Measurements from ENCODE around the gene BMP8A.
A peak's percentile ranks its signal among the peaks of the same experiment; 100 is the strongest.
"Not testable (repeated sequence)": the region's sequence is repeated elsewhere in the genome, so short reads cannot be mapped to it uniquely, and the experiment has no call there.

BMP8A gene, protein sequence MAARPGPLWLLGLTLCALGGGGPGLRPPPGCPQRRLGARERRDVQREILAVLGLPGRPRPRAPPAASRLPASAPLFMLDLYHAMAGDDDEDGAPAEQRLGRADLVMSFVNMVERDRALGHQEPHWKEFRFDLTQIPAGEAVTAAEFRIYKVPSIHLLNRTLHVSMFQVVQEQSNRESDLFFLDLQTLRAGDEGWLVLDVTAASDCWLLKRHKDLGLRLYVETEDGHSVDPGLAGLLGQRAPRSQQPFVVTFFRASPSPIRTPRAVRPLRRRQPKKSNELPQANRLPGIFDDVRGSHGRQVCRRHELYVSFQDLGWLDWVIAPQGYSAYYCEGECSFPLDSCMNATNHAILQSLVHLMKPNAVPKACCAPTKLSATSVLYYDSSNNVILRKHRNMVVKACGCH

DNA sequence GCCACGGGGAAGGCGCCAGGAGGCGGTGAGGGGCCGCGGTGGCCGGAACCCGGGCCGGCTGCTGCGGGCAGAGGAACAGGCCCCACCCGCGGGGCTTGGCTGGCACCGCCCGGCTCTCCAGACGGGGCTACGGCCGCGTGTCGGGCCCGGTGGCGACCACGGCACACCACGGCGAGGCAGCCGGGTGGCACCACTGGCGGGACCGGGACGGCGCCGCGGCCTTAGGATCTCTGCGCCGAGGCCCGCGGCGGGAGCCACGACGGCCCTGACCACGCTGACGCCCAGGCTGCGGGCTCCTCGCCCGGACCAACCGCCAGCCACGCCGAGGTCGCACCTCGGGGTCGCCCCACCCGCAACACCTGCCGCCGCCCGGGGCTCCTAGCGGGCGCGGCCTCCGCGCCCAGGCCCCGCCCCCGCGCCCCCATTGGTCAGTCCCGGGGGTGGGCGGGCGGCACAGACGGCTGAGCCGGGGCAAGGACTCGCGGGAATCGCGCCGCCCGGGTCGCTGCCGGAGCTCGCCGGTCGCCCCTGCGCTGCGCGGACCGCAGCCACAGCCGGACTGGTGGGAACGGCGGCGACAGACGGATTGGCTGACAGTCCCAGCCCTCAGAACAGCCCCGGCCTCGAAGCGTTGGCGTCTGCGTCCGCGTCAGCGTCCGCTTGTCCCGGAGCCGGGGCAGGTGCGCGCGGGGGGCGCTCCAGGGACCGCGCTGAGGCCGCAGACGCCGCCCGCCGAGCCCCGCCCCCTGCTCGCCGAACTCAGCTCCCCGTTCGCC, at the start of gene BMP8A:
Gene BMP8A (plus strand): TSS at position 491 of the 776 bp plus-strand sequence. CDS start 356 bp downstream, outside the sequence.
- DNase-seq: peak; percentile 42

DNA sequence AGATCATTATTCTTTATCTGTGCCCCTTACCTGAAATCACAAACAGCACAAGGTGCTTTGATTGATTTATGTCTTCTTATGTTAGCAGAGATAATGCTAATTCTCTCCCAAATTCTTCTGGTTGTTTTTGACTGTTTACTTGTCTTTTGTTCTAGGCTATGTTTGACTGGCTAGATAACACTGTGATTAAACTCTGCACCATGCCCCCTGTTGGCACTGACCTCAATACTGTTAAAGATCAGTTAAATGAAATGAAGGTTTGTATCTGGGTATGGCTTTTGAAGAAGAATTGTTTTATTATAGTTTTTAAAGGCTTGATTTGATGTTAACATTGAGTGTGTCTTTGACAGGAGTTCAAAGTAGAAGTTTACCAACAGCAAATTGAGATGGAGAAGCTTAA, 49.6 kb upstream of the BMP8A start:
- DNase-seq: no peak

DNA sequence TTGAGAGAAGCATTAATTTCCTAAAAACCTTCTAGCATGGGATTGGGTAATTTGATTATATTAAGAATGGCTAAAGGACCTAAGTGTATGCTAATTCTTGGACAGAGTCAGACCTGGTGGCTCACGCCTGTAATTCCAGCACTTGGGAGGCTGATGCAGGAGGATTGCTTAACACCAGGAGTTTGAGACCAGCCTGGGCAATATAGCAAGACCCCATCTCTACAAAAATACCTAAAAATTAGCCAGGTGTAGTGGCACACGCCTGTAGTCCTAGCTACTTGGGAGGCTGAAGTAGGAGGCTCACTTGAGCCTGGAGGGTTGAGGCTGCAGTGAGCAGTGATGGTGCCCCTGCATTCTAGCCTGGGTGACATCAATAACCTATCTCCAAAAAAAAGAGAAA, 45.9 kb upstream of the BMP8A start:
- DNase-seq: no peak

DNA sequence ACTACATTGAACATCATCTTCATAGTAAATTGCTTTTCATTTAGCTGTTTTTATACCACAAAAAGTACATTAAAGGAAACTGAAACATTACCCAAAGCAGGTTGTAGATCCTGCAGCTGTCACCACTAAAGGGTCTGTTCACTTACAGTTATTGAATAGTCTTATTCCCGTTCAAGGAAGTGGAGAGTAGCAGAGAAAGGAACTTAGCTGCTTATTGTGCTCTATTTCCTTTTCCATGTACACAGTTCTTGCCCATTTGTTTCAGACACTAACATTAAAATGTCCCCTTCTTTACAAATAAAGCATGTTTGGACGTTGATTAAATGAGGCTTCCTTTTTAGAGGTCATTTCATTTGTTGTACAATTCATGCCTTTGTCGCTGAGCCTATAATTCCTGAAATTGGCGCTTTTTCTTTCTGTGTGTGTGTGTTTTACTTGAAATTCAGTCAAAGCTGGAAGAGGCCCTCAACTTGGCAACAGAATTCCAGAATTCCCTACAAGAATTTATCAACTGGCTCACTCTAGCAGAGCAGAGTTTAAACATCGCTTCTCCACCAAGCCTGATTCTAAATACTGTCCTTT, 44.4 kb upstream of the BMP8A start:
- no peak for DNase-seq

DNA sequence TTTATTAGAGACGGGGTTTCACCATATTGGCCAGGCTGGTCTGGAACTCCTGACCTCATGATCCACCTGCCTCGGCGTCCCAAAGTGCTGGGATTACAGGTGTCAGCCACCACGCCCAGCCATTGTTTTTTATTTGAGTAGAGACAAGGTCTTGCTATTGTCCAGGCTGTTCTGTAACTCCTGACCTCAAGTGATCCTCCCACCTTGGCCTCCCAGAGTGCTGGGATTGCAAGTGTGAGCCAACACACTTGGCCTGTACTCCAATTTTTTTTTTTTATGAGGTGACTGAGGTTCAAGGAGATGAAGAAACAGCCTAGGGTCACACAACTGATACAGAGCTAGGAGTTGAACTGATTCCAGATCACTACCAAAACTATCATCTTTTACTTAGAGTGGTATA, 41.4 kb upstream of the BMP8A start:
- not testable (repeated sequence) for DNase-seq

DNA sequence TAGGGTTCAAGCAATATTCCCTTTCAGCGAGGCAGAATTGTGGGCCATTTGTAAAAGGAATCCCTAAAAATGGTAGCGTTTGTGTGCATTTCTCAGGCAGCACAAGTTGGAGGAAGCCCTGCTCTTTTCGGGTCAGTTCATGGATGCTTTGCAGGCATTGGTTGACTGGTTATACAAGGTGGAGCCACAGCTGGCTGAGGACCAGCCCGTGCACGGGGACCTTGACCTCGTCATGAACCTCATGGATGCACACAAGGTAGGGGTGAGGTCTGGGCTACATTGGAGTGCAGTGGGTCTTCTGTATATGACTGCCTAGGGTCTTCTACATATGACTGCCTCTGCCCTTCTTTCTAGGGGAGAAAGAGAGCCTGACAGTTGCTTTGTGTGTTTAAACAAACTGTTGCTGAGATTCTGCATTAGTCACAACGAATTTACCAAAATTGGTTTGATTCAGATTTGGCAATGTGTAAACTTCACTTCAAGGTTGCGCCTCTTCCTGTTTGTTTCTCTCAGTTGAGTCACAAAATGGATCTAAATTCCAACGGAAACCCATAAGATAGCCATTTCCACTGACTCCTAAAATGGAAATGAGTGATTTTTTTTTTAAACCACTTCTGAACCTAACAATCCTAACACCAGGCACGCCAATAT, 40.4 kb upstream of the BMP8A start:
- DNase-seq: no peak

DNA sequence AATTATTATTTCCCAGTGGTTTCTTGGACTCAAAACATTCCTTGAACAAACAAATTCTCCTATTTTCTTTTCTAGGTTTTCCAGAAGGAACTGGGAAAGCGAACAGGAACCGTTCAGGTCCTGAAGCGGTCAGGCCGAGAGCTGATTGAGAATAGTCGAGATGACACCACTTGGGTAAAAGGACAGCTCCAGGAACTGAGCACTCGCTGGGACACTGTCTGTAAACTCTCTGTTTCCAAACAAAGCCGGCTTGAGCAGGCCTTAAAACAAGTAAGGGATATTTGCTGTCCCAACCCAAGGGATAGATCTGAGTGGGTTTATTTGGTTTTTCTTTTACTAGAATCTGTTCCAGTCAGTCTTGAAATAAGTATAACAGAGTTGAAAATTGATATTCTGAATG, 39.4 kb upstream of the BMP8A start:
- DNase-seq: no peak

DNA sequence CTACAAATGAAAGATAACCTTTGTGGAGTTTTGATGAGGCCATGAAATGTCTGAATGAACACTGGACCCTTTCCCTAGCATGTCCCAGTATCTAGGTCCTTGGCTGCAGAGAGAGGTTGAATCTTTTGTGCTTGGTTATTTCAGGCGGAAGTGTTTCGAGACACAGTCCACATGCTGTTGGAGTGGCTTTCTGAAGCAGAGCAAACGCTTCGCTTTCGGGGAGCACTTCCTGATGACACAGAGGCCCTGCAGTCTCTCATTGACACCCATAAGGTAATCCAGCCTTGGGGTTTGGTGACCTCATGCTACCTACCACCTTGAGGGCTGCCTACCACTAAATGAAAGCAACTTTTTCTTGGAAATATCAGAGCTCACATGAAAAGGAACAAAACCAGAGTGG, 38.9 kb upstream of the BMP8A start:
- DNase-seq: no peak

DNA sequence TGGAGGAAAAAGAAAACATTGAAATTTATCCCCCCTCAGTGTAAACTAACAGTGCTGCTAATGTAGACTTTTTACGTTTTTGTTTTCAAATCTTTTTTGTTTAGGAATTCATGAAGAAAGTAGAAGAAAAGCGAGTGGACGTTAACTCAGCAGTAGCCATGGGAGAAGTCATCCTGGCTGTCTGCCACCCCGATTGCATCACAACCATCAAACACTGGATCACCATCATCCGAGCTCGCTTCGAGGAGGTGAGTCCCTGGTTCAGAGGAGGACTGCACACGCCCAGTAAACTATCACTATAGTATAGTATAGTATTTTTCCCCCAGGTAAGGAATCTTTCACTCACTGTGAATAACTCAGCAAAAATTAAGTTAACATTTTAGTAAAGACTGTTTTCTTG, 37.8 kb upstream of the BMP8A start:
- DNase-seq: no peak

DNA sequence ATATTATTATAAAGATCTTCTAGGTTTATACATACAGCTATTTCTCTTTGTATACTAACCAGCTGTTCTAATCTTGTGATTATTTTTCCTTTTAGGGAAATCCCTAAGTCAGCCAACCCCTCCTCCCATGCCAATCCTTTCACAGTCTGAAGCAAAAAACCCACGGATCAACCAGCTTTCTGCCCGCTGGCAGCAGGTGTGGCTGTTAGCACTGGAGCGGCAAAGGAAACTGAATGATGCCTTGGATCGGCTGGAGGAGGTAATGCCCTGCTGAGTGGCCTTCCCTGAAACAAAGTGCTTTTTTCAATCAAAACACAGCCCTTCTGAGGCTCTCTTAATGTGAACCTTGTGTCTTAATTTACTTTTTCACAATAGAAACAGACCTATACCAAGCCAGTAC, 32.4 kb upstream of the BMP8A start:
- DNase-seq: no peak

DNA sequence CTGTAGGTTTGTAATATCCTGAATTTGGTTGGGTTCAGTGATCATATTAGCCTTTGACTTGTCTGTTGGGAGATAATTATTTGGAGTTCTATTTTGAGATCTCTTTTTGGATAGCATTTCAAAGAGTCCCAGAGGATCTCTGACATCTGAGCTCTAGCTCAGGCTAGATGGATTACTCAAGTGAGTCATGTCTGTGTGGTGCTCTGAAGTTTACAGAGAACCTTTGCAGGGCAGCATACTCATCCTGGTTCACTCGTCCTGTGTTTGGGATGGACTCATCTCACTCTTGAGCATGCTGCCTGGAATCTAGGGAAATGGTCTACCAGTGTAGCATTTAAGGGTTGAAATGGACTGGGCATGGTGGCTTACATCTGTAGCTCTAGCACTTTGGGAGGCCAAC, 29.4 kb upstream of the BMP8A start:
- DNase-seq: no peak

DNA sequence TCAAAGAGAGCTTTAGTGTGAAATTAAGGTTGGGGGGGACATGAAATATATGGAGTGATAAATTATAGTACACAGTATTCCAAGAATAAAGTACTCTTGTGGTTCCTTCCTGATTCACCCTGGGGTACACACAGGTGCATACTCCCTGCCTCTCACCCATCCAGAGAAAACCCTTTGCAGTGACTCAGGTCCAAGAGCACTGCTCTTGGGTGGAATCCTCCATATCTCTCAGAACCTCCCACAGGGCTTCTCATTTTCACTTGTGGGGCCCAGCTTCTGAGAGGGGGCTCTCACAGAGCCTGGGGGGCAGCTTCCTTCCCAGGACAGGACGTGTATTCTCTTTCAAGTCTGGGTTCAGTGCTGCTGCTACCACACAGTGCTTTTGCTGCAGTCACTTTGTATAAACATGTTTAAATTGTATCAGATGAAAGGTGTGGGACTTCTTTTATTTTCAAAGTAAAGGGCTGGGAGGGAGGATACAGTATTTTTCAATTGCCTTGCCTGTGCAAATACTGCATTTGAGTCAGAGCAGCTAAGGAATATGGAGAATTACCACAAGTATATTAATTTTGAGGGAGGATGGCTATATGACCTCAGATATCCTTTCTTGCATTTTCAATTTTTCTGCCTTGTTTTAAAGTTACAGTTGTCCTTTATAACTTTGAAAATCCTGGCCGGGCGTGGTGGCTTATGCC, 24.9 kb upstream of the BMP8A start:
- no peak for DNase-seq

DNA sequence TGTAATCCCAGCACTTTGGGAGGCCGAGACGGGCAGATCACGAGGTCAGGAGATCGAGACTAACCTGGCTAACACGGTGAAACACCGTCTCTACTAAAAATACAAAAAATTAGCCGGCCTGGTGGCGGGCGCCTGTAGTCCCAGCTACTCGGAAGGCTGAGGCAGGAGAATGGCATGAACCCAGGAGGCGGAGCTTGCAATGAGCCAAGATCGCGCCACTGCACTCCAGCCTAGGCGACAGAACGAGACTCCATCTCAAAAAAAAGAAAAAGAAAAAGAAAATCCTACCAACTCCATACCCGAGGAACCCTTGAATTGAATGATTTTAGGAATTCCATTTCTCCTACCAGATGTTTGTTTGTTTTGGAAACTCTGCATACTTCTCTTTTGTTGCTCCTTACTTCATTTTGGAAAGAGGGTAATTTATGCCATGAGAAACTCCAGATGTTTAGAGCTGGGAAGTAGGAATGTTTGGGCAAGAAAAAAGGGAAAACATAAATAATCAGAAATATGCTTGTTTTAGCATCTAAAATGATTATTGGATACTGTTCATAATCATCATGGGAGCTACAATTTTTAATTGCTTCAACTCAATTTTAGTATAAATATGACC, 24.2 kb upstream of the BMP8A start:
- not testable (repeated sequence) for DNase-seq

DNA sequence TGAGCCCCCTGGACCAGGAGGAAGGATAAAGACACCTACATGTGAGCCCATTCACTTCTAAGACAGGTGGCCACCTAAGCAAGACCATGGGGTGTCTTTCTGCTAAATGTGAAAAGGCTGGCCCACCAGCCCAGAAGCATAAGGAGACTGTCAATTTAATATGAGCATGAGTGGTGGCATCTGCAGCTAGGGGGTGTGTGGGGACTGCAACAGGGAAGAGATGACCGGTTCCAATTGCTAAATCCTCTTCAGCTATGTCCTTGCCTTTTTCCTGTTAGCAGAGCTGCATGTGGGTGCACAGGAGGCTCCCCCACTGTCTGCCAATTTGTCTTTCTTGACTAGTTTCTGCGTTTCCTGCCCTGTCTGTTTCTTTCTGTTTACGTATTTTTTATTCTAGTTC, 22.3 kb upstream of the BMP8A start:
- DNase-seq: no peak

DNA sequence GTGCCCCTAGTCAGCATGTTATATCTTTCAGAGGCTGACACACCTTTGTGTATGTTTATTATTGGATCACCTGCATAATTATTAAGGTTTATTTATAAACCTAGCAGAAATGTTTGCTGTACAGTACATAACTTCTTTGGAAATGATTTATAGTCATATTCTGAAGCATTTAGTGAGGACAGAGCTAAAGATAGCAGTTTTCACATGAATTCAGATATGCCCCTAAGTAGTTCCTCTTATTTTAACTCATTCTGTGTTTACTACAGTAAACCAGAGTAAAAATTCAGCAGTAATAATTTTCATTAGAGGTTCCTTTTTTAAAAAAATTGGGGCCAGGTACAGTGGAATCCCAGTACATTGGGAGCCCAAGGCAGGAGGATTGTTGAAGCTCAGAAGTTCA, 21.4 kb upstream of the BMP8A start:
- DNase-seq: no peak

DNA sequence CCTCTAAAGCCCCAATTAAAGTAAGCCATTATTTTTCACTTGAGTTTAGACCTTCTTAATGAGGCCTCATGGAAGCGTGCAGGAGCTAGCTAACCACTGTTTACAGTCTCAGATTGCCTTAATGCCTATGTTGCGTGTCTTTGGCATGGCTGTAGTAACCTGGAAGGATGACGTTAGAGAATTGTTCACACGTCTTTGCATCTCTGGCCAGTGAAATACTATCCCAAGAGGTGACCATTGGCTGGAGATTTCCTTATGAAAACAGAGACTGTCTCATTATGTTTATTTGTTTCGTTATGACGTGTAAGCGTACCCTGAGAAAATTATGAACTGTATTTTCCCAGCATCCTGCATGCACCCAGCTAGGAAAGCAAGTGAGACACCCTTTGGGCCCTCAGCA, 18.6 kb upstream of the BMP8A start:
- DNase-seq: no peak

DNA sequence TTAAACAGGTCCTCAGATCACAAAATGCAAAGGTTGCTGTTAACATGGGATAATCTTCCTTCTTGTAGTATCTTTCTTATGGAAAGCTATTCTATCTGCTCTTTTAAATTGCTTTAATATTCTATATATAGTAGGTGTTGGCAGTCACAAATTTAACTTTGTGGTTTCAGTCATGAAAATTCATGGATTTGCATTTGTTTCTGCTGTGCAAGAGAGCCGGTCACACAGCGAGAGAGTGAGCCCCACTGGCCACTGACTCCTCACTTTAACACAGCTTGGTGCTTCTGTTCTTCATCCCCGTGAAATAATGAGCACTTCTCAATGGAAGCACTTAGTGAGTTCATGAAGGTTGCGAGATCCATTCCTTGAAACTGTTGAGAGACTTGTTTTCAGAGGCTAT, 18.1 kb upstream of the BMP8A start:
- DNase-seq: no peak

DNA sequence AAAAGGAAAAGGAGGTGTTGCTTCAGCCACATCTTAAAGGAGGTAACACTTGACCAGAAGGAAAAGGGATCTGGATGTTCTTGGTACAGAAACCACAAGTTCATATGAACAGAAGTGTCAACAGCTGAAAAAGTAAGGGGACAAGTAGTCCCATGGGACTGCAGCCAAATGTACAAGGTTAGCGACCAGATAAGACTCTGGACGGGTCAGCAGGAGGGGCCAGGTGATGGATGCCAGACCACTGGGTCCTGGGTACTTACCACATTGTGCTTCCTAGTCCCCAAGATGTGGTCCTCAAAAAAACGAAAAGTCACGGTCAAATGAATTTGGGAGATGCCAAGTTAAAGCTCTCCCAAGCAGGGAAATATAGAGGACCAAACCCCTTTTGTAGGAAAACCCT, 16.6 kb upstream of the BMP8A start:
- no peak for DNase-seq

DNA sequence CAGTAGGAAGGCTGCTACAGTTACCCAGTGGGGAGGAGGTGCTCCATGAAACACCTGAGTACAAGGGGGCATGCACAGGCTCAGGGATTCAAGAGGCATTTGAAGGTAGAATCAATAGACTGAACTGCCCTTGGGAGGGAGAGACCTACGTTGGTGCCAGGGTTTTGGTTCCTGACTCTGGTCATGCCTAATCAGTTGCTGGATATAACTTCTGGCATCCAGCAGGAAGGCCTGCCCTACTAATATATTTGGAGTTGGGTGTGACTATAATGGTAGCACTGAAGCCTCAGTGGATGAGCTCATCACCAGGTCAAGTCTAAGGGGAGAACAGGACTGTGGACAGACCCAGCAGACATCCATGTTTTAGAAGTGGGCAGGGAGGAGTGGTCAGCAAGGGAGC, 15.9 kb upstream of the BMP8A start:
- DNase-seq: not testable (repeated sequence)

DNA sequence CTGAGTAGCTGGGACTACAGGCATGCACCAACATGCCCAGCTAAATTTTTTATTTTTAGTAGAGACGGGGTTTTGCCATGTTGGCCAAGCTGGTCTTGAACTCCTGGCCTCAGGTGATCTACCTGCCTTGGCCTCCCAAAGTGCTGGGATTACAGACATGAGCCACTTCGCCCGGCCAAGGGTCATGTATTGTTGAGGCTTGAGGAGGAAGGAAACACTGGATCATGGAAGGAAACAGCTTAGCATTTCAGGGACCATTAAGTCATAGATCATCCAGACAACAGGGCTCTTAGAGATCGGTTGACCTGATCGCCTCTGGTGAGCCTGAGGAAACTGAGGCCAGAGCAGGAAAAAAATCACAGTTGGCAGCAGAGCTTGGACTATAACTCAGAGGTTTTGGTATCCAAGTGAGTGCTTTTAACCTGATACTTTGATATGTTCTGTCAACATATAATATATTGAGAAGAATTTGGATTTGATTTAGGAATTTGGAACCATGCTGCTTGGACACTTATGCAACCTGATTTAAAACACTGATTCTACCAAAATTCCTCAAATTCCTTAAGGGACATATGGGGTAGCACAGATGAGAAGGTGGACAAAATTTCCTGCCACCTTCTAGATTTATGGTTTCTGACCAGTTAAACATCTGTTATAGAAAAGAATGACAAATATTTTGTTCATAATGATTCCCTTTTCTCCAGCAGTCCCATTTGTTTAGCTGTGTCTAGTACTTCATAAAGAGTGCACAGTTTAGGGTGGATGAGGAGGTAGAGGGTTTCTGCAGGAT, 13.1 kb upstream of the BMP8A start:
- no peak for DNase-seq

DNA sequence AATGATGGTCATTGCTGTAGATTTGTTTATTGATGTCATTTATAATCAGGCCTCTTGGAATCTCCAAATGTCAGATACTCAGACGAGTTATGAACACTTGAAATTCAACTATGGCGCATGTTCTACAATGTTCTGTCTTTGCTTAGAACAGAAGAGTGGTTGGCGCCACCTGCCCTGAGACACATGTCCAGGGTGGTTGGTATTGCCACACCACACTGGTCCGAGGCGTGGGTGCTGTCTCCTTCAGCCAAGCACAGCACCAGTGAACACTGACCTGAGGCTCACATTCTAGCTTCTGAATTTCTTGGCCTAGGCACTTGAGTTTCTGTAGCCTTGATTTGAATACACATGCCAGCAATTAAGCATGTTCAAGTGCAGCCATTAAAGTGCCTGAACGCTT, 10.1 kb upstream of the BMP8A start:
- DNase-seq: no peak

DNA sequence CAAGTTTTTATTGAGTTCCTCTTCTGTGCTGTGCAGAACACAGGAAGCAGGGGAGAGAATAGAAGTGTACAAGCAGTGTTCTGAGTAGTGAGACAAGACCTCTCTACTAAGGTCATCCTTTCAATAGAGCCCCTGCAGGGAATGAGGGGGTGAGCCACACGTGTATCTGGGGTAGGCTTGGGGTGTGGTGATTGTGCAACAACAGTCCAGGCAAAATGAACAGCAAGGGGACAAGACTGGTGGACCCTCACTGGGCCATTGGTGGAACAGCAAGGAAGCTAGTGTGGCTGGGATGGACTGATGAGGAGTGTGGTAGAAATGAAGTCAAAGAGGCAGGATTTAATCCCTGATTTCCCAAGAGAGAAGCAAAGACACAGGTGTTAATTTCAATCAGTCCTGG, 8.2 kb upstream of the BMP8A start:
- DNase-seq: no peak

Measured in SHP77 treated with DMSO at 0.1 percent for 48 hours (cell line).